ENCODE data around the gene PPP2R5C.

DNA sequence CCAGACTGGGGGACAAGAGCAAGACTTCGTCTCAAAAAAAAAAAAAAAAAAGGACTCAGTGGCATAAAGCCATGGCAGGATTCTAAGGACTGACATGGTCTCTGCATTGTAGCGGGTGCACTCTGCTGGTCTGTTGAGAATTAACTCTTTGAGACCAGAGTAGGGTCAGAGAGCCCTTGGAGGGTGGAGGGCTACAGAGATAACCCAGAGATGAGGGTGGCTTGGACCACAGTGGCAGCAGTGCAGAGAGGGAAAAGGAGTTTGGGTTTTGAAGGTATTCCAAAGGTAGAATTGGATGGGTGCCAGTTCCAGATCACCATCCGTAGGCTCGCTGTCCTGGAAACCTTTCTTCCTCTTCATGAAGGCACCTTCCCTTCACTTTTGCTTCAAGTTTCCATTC, 188.6 kb downstream of the PPP2R5C start:
- TF ChIP-seq, protein P1, sequence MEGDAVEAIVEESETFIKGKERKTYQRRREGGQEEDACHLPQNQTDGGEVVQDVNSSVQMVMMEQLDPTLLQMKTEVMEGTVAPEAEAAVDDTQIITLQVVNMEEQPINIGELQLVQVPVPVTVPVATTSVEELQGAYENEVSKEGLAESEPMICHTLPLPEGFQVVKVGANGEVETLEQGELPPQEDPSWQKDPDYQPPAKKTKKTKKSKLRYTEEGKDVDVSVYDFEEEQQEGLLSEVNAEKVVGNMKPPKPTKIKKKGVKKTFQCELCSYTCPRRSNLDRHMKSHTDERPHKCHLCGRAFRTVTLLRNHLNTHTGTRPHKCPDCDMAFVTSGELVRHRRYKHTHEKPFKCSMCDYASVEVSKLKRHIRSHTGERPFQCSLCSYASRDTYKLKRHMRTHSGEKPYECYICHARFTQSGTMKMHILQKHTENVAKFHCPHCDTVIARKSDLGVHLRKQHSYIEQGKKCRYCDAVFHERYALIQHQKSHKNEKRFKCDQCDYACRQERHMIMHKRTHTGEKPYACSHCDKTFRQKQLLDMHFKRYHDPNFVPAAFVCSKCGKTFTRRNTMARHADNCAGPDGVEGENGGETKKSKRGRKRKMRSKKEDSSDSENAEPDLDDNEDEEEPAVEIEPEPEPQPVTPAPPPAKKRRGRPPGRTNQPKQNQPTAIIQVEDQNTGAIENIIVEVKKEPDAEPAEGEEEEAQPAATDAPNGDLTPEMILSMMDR (IDR thresholded peaks at IDR 0.05), result no peak
- no peak for TF ChIP-seq POLR2A (IDR thresholded peaks at IDR 0.05)

All from testis (tissue), 2 donors.